RKO (cell line): Measurements from ENCODE around the gene KNSTRN.

Experiments used
- DNase-seq: peaks from one replicate; pipeline ENCODE4 v3.0.0-alpha.2; 2016; ENCODE audit warnings: low spot score

KNSTRN gene

DNA sequence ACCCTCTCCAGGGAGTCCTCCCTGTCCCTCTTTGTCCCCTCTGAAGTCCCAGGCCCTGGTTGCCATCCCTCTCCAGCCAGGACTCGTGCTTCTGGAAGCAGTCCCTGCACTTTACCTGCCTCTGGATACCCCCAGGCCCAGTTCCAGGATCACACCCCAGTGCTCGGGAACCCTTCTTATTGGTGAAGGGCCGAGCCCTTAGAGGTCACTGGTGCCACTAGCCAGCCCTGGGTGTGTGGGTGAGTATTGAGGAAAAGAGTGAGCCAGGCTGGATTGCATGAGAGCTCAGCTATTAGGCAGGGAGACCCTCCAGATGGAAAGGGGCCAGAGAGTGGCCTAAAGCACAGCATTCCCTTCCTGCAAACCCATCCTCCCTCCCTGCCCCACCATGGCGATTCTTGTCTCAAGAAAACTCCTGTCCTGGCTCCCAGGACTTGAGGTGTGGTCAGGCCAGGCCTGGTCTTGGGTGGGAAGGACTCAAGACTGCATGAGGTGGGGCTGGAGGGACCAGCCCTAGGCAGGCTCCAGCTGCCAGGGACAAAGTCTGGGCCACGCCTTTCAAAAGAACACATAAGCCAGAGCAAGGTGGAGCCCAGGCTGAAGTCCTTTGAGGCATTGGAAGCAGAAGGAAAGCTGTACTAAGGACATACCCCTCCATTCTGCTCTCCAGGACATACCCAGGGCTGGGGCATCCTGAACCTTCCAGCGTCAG, 36.5 kb upstream of the KNSTRN start:
- no peak for DNase-seq

DNA sequence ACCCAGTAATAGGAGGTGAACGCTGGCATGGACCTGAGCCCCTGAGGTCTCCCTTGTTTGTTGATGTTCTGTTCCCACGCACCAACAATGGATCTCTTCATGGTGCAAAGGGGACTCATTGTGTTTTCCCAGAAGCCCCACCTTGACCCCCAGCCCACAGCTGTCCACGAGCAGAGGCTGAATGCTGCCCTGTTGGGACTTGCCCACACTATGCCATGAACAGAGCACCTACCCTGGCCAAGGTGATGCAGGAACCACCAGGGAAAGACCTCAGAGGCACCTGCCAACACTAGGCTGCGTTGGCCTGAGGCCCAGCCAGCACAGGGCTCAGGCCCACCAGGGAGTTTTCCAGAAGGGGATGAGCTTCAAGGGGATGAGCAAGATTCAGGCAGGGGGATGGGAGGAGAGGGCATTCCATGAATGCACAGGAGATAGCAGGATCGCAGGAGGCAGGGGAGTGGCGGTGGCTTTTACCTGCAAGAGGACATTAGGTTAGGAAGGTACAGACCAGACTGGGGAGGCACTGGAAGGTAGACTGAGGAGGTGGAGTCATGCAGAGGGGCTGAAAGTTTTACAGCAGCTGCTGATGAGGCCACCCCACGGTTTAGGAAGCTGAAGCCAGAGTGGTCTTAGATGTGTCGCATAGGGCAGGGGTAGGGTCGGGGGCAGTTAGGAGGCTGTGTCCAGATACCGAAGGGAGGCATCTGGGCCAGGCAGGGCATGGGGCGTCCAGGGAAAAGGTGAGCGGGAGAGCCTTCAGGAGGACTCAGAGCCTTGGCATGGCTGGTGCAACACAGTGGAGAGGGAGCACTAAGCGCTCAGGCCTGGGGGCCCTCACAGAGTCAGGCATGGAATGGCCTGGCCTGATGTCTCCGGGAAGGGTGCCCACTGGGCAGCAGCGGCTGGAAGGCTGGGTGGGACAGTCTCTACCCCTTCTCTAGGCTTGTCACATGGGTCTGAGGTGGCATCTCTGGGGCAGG, 35.7 kb upstream of the KNSTRN start:
- DNase-seq, result no peak

DNA sequence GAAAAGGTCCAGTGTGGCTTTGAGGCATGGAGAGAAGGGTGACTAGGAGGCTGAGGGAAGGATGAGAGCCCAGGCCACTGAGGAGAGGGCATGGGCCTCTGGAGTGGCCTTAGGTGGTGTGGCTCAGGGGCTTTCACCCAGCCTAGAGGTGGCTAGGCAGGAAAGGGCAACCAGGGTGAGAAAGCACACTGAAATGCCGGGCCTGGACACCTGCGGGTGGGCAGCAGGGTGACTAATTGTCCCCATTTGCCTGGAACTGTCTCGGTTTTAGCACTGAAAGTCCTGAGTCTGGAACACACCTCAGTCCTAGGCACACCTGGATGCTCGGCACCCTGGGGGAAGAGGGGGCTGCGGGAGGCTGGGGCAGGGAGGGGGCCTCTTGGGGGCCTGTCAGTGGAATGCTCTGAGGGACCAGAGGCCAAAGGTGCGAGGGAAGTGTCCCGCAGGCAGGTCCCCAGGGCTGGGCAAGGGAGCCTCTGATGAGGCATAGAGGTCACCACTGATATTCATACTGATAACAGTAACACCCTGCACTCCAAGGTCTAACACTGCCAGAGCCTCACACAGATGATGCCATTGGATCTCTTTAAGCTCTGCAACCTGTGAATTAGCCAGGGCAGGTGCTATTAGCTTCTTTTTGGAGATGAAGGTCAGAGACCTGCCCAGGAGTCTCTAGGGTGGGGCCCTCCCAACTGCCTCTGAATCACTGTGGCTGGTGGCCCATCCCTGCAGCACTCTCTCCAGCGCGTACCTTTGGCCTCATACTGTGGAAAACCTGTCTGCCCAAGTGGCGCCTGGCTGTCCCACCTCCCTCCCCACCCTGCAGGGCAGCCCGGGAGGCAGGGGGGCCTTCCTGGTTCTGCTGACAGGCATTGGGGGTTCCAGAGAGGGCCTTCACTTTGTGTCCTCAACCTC, 34.7 kb upstream of the KNSTRN start:
- no peak for DNase-seq

DNA sequence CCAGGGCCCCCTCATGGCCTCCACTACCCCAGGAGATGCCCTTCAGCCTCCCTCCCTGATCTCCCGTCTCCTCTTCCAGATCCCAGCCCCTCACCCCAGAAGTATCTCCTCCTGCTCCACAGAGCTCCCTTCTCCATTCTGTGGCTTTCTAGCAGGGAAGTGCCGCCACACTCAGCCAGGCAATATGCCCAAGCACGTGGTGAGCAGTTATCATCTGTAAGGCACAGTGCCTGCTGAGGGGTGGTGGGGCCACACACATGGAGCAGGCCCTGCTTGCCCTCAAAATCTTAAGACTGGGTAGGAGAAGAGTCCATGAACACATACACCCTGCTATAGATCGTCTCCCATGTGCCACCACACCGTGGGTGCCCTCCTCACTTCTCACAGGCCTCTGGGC, 34.0 kb upstream of the KNSTRN start:
- DNase-seq, result no peak

DNA sequence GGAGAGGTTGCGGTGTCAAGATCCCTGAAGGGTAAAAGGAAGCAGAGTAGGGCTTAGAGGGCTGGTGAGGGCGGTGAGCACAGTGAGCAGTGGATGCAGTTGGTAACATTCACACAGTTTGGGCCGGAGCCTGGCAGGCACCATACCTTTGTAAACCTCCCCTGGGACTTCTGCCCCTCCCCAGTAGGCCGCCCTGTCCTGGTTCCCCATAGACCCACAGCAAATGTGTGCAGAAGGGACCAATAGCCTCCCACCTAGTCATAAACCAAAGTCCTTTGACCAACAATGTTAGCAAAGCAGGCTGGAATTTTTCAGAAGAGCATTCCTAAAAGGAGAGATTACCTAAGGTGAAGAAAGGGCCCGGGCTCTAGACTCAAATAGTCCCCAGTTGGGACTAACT, 33.4 kb upstream of the KNSTRN start:
- DNase-seq, result no peak

DNA sequence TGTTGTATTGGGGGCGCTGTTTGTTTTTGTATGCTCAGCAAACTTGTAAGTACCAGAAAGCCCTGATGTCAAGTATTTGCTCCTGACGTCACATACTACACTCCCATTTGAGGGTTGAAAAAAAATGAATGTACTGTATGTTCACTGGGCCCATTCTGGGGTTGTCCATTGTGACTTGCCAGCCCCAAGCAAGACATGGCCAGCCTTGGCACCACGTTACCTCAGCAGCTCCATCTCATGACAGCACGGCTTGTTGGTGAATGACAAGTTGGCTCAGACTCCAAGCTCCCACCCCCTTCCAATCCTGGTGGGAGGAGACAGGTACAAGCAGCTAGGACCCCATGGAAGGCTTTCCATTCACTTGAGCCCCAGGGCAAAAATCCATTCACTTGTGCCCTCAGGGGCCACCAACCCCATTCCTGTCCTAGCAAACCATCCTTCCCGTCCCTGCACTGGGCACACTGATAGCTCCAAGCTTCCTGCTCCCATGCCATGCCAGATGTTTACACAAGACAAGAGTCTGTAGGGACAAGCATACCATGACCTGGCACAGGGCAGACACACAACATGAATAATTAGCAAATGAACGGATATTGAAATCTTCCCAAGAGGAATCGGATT, 30.1 kb upstream of the KNSTRN start:
- no peak for DNase-seq

DNA sequence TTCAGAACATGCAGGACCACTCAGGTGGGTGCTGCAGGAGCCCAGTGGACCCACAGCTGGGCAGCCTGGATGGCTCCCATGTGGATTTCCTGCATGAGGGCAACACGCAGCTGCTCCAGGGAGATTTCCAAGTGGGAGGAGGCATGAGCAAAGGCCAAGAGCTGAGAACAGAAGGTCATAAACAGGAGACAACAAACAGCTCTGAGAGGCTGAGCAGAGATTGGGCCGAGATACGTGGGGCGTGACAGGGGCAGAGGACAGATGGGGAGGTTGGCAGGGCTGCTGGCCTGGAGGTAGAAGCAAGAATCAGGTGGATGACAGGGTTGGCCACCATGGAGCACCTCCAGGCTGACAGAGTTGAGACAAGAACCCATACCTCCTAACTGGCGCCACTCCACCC, 28.8 kb upstream of the KNSTRN start:
- DNase-seq, result no peak

DNA sequence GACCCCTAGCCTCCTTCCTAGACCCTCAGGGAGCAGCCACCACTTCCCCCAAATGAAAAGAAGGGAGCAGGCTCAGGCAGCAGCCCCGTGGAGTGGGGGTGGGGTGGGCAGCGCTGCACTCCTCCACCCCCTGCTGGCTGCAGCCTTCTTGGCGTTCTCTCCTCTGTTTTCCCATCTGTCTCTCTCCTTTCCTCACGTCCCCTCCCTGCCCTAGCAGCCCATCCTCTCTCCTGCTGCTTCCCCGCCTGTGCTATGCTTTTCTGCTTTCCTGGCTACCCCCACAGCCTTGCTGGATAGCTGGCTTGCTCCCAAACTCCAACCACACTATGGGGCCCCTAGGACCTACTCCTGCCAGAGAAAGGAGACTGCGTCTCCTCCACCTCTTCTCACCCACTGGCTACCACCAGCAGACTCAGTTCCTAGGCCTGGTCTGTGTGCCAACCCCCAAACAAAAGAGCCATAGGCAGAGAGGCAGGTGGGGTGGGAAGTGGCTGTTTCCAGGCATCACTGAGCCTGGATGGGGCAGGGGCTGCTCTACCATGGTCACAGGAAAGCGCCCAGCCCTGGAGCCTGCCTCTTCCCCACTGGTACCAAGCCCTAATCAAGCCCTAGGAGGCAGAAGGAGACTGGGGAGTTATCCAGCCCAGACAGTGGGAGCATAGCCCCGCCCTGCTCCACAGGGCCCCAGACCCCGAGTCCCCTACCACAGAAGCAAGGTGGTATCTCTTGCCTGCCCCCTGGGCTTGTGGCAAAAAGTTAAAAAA, 27.9 kb upstream of the KNSTRN start:
- no peak for DNase-seq

DNA sequence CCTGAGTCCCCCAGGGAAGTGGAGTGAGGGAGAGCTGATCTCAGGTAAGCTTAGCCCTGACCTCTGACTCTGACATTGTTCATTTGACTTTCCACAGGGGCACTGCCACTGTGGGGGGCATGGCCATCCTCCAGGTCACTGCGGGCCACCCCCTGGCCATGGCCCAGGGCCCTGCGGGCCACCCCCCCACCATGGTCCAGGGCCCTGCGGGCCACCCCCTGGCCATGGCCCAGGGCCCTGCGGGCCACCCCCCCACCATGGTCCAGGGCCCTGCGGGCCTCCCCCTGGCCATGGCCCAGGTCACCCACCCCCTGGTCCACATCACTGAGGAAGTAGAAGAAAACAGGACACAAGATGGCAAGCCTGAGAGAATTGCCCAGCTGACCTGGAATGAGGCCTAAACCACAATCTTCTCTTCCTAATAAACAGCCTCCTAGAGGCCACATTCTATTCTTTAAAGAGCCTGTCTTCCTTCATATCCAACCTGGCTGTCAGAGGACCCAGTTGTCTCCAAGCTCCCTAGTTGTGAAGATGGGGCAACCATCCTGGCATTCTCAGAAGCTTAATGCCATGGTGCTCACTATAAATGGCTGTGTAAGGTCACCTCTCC, 26.4 kb upstream of the KNSTRN start:
- no peak for DNase-seq

DNA sequence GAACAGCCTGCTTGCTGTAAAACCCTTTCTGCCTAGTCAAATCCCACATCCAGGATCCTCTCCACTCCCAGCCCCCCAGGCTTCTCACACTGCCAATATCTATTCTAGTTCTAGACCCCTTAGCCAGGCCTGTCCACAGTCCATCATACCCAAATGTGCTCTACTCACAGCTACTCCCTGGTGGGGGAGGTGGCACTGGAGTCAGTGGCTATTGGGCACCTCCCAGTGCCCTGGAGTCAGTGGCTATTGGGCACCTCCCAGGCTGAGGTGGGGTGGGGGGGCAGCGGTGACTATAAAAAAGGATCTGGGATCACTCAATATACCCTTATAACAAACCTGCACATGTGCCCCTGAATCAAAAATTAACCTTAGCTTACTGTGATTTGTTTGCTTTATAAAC, 25.3 kb upstream of the KNSTRN start:
- no peak for DNase-seq

DNA sequence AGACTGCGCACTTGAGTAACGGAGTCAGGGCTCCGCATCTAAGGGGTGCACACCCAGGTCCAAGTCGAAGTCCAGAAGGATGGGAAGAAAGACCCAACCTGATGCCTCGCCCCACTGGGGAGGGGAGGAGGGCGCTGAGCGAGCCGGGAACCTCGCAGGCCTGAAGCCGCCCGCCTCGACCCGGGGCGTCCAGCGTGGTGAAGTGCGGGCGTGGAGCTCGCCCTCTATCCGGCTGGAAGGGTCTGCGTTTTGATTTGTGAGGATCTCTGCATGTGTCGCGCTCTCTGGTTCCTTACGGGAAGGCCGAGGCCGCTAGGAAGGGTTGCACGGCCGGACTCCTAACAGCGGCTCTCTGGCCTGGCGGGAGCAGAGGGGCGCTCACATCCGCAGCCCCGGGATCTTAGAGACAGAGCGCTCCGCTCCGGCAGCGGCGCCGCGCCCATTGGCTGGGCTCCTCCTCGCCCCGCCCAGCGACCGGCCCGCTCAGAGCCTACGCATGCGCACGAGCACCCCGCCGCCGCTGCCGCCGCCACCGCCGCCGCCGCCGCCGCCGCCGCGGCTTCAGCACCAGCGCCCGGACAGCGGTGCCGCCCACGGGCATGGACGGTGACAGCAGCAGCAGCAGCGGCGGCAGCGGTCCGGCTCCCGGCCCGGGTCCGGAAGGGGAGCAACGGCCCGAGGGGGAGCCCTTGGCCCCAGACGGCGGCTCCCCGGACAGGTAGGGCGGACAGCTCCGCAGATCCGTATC, 24.6 kb upstream of the KNSTRN start, which contains the start of gene DISP2:
TSS of gene DISP2 (plus strand) at position 497 of the 748 bp plus-strand sequence. CDS start at position 600, 103 bp downstream.
- DNase-seq, result peak; percentile 89

DNA sequence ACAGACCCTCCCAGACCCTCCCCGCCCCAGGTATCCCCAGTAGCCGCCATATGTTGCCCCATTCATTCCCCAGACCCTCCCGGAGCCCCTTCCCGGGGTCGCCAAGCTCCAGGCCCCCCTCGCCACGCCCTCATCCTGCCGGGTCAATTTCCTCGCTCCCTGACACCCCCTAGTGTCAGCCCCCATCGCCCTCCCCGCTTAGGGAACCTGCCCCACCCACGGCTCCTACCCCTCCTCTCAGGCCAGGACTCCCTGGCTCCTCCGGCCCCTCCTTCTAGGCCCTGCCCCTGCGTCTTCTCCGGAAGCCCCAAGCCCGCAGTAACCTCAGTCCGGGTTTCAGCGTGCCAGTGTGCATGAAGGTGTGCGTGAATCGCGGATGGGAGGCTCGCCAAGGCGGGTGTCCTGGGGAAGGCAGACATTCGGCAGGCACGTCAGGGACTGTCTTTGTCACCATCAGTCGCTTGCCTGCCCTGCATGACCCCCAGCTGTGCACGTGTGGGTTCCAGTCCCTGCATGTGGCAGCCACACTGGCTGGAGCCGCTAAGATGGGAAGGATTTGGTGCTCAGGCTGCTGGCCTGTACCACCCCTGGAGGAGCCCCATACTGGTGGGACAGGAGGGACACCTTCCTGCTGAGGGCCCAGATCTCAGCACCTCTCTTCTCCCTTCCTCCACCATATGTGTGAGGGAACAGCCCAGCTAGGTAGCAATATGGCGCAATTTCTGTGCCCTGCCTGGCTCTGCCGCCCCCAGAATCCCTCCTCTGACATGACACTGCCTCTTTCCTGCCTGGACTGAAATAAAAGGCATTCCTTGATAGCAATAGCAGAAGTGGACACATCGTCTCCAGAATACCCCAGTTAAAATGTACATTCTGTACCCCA, 23.8 kb upstream of the KNSTRN start:
- DNase-seq, result no peak

DNA sequence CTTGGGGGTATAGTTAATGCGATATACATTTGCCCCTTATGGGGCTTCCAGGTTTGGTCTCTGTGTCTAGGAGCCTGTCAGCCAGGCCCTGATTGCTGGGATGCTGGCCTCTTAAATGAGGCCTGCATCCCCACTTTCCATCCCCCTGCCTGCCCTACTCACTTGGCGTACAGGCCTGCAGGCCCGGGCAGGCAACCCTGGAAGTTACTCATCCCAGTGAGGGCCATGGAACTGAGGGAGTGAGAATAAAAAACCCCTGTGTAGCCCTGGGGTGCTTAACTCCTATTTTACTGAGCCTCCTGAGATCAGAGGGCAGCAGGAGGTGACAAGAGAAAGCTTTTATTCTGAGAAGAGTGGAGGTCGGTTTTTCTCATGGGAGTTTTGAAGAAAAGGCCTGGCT, 22.5 kb upstream of the KNSTRN start:
- no peak for DNase-seq

DNA sequence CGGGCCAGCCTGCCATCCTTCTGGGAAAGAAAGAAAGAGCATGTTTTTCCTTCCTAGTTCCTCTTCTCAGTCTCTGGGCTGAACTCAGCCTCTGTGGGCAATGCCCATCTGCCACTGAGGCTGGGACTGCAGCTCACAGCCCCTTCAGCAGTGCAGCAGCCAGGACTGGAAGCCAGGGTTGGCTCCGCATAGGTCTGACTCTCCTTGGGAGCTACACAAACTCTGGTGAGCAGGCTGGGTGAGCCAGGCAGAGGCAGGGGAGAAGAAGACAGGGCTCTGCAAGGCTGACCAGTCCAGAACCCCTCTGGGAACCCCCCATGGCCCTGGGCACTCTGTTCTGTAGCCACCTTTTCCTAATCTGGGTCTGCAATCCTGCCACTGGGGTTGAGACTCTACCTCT, 20.9 kb upstream of the KNSTRN start:
- DNase-seq, result no peak

DNA sequence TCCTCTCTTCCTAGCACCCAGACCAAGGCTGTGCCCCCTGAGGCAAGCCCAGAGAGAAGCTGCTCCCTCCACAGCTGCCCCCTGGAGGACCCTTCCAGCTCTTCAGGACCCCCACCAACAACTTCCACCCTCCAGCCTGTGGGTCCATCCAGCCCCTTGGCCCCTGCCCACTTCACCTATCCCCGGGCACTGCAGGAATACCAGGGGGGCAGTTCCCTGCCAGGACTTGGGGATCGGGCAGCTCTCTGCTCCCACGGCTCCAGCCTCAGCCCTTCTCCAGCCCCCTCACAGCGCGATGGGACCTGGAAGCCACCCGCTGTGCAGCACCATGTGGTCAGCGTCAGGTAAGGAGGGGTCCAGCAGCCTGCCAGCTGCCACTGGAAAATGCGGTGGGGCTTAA, 18.9 kb upstream of the KNSTRN start:
- no peak for DNase-seq

DNA sequence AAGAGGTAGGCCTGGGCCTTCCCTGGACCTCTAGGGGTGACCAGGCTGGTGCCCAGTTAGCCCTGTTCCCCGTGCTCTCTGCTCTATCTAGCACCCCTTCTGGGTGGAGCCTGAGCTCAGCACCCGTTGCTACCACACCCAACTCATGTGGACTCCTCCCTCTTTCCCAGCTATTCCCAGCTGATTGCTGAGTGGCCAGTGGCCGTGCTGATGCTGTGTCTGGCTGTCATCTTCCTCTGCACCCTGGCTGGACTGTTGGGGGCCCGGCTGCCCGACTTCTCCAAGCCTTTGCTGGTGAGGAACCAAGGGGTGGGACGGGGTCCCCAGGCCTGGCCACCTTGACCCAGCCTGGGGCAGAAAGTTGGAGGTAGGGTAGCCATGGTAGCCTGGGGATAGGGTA, 18.3 kb upstream of the KNSTRN start:
- DNase-seq, result no peak

DNA sequence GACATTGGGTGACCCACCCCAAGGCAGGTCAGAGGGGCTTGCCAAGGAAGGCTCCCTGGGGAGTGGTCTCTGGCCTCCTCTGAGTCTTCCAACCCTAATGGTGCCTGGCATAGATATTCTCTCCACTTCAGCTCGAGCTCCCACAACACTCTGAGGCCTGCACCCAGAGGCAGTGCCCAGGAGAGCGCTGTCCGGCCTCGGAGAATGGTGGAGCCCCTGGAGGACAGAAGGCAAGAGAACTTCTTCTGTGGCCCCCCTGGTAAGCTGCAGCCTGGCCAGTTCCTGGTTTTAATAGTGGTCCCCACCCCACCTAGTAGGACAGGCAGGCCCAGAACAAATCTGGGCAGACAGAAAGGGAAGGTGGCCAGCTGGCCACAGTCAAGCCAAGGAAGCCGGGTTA, 17.5 kb upstream of the KNSTRN start:
- no peak for DNase-seq

DNA sequence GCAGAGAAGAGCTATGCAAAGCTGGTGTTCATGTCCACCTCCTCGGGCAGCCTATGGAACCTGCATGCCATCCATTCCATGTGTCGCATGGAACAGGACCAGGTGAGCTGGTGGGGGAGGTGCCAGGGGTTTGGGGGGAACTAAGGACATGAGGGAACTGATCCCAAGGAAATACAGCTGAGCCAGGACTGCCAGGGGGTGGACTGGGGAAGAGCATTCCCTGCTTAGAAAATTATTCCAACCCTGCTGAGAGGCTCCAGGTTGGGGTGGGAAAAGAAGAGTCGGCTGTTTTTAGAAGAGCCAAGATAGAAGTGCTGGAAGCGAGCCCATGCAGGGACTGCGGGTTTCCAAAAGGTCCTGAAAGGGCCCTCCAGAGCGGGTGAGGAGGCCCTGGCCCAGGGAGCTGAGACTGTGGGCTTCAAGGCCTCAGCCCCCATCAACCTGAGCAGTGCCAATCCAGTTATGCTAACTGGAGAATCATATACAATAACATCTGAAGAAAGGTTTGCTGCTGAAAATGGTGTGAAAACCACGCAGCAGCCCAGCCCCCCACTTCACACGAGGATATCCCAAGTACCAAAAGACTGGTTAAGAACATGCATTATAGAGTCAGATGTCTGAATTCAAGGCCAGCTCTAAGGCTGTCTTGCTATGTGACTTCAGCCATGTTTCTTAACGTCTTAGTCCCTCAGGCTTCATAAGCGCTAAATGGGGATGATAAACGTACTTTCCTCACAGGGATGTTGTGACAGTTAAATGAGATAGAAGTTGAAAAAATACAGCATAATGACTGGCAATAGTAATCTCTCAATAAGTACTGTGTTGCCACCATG, 16.7 kb upstream of the KNSTRN start:
- DNase-seq, result no peak
